ENCODE measurements around the gene LMBR1L.

LMBR1L gene

GRCh38 chr12:49147384-49147783 is 36.7 kb upstream of the LMBR1L start:
- Histone ChIP-seq H3K36me3 (ENCODE audit: insufficient read depth, low read length) (no peaks in the 10 kb centered on the region), H2AFZ (ENCODE audit: low read length) (no peak overlapping the region), H3K9me2 (replicated peaks; ENCODE audit: low read depth, low read length) (no peaks in the 10 kb centered on the region), H3K4me2 (ENCODE audit: low read depth, low read length, poor library complexity, severe bottlenecking) (no peak overlapping the region), H3K27me3 (ENCODE audit: insufficient read depth, low read length, poor library complexity, severe bottlenecking) (no peaks in the 10 kb centered on the region), H3K9me3 (ENCODE audit: insufficient read depth, low read depth, low read length) (no peaks in the 10 kb centered on the region), H3F3A (ENCODE audit: low read depth) (no peaks in the 10 kb centered on the region), H4K20me1 (ENCODE audit: insufficient read depth, low read length, poor library complexity, severe bottlenecking) (no peaks in the 10 kb centered on the region), H3K9ac (ENCODE audit: low read depth, low read length, poor library complexity, severe bottlenecking) (no peak overlapping the region), H3K4me1 (ENCODE audit: insufficient read depth, low read length, poor library complexity, severe bottlenecking) (no peaks in the 10 kb centered on the region), H3K4me3 (ENCODE audit: low read length, poor library complexity, severe bottlenecking) (no peak overlapping the region), H3K79me2 (ENCODE audit: insufficient read depth, low read length) (no peaks in the 10 kb centered on the region)
- TF ChIP-seq, protein P1, sequence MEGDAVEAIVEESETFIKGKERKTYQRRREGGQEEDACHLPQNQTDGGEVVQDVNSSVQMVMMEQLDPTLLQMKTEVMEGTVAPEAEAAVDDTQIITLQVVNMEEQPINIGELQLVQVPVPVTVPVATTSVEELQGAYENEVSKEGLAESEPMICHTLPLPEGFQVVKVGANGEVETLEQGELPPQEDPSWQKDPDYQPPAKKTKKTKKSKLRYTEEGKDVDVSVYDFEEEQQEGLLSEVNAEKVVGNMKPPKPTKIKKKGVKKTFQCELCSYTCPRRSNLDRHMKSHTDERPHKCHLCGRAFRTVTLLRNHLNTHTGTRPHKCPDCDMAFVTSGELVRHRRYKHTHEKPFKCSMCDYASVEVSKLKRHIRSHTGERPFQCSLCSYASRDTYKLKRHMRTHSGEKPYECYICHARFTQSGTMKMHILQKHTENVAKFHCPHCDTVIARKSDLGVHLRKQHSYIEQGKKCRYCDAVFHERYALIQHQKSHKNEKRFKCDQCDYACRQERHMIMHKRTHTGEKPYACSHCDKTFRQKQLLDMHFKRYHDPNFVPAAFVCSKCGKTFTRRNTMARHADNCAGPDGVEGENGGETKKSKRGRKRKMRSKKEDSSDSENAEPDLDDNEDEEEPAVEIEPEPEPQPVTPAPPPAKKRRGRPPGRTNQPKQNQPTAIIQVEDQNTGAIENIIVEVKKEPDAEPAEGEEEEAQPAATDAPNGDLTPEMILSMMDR (conservative IDR thresholded peaks at IDR 0.05; ENCODE audit: low read length): no peak
- no peak for TF ChIP-seq EZH2phosphoT487 (IDR thresholded peaks at IDR 0.05; ENCODE audit: borderline replicate concordance)

- no peaks in the 10 kb centered on the region for H3K79me2 ChIP-seq (ENCODE audit: insufficient read depth, low read length)
- H3K9me2 ChIP-seq (replicated peaks; ENCODE audit: low read depth, low read length): no peaks in the 10 kb centered on the region
- H3K27me3 ChIP-seq (ENCODE audit: insufficient read depth, low read length, poor library complexity, severe bottlenecking): no peaks in the 10 kb centered on the region
- TF ChIP-seq EZH2phosphoT487 (IDR thresholded peaks at IDR 0.05; ENCODE audit: borderline replicate concordance): no peak
- TF ChIP-seq, protein P1 (conservative IDR thresholded peaks at IDR 0.05; ENCODE audit: low read length): no peak
- H3K9me3 ChIP-seq (ENCODE audit: insufficient read depth, low read depth, low read length): no peaks in the 10 kb centered on the region
- H4K20me1 ChIP-seq (ENCODE audit: insufficient read depth, low read length, poor library complexity, severe bottlenecking): no peaks in the 10 kb centered on the region
- H2AFZ ChIP-seq (ENCODE audit: low read length): no peak overlapping the region
- no peak overlapping the region for H3K4me2 ChIP-seq (ENCODE audit: low read depth, low read length, poor library complexity, severe bottlenecking)
- no peaks in the 10 kb centered on the region for H3F3A ChIP-seq (ENCODE audit: low read depth)
- no peak overlapping the region for H3K9ac ChIP-seq (ENCODE audit: low read depth, low read length, poor library complexity, severe bottlenecking)
- no peaks in the 10 kb centered on the region for H3K4me1 ChIP-seq (ENCODE audit: insufficient read depth, low read length, poor library complexity, severe bottlenecking)
- no peak overlapping the region for H3K4me3 ChIP-seq (ENCODE audit: low read length, poor library complexity, severe bottlenecking)
- H3K36me3 ChIP-seq (ENCODE audit: insufficient read depth, low read length): no peaks in the 10 kb centered on the region
Observed at GRCh38 chr12:49146406-49146805, 35.8 kb upstream of the LMBR1L start.

DNA sequence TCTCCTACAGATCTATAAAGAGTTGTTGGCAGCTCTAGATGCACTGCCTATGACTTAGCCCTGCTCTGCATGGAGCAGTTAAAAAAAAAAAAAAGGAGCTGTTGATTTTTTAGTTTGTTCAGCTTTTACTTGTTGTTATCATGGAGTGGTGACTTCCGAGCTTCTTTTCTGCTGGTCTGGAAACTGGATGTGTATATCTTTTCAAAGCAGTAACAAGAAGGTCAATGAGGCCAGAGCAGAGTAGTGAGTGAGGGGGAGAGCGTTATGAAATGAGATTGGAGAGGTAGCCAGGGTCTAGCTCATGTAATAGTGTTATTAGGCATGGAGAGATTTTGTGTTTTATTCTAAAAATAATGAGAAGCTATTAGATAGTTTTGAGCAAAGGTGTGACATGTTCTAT is 33.7 kb upstream of the LMBR1L start:
- Histone ChIP-seq H3K4me3 (ENCODE audit: low read length, poor library complexity, severe bottlenecking) (no peak overlapping the region), H3F3A (ENCODE audit: low read depth) (no peaks in the 10 kb centered on the region), H3K9ac (ENCODE audit: low read depth, low read length, poor library complexity, severe bottlenecking) (no peak overlapping the region), H3K9me2 (replicated peaks; ENCODE audit: low read depth, low read length) (no peaks in the 10 kb centered on the region), H3K9me3 (ENCODE audit: insufficient read depth, low read depth, low read length) (no peaks in the 10 kb centered on the region), H3K36me3 (ENCODE audit: insufficient read depth, low read length) (no peaks in the 10 kb centered on the region), H2AFZ (ENCODE audit: low read length) (no peak overlapping the region), H3K4me2 (ENCODE audit: low read depth, low read length, poor library complexity, severe bottlenecking) (no peak overlapping the region), H3K79me2 (ENCODE audit: insufficient read depth, low read length) (peaks cover 4% of the 10 kb centered on the region; the same call in 1 of the 2 replicates), H3K4me1 (ENCODE audit: insufficient read depth, low read length, poor library complexity, severe bottlenecking) (no peaks in the 10 kb centered on the region), H3K27me3 (ENCODE audit: insufficient read depth, low read length, poor library complexity, severe bottlenecking) (no peaks in the 10 kb centered on the region), H4K20me1 (ENCODE audit: insufficient read depth, low read length, poor library complexity, severe bottlenecking) (no peaks in the 10 kb centered on the region)
- no peak for TF ChIP-seq EZH2phosphoT487 (IDR thresholded peaks at IDR 0.05; ENCODE audit: borderline replicate concordance)
- TF ChIP-seq, protein P1 (conservative IDR thresholded peaks at IDR 0.05; ENCODE audit: low read length): no peak

Measured in Loucy (cell line).